ENCODE measurements around the gene STARD4.

GRCh38 chr5:111513131-111513520, 791 bp upstream of the STARD4 start:
- no peak for TF ChIP-seq POLR2A (IDR thresholded peaks at IDR 0.05)
- TF ChIP-seq CTCF (IDR thresholded peaks at IDR 0.05), result no peak

Data from Peyer's patch (tissue), 4 donors.